Stimulated activated naive CD4-positive, alpha-beta T cell (primary cell): ENCODE measurements around the gene PIK3CA.
"Not testable (repeated sequence)": the region's sequence is repeated elsewhere in the genome, so short reads cannot be mapped to it uniquely, and the experiment has no call there.

Source experiments
- DNase-seq, 6 experiments: peaks; one replicate each; lab custom pipeline; 2025; lab: John Stamatoyannopoulos, UW

Gene PIK3CA

DNA sequence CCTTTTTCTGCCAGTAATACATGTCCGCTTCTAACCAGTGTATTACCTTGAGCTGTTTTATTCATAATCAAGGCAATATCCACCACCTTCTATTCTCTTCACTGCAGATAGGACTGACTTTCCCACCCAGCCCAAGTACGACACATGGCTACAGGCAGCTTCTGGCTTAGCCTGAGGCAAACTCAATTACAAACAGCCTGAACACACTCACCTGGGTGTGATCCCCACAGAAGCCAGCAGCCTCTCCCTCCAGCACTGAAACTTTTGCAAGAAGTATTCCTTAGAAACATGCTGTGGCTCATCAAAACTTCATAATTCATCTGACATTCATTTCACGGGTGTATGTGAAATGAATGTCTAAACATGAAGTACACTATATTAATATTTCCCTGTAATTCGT lies 116.3 kb downstream of the PIK3CA start:
- DNase-seq, result no peak

DNA sequence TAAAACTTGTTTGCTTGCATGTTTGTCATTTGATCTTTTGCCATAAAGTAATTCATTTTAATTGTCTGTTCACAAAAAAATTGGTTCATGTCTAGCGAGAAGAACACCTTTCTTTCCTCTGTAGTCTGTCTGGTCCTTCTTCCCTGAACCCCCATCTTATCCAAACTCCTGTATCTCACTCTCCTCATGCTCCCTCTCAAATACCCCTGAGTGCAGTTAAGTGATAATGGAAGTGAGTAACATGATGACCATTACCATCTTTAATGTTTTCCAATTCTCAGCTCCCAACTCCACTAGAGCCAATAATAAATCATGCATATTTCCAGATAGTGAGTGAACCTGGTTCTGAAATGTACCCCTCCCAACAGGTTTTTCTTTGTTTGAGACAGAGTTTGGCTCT lies 116.9 kb downstream of the PIK3CA start:
- DNase-seq, result no peak

GRCh38 chr3:179265875-179266274 lies 117.7 kb downstream of the PIK3CA start:
- DNase-seq, result no peak

- no peak for DNase-seq
These were observed 118.6 kb downstream of the PIK3CA start for GRCh38 chr3:179266701-179267211.

GRCh38 chr3:179268400-179269051 lies 120.4 kb downstream of the PIK3CA start:
- no peak for DNase-seq

DNA sequence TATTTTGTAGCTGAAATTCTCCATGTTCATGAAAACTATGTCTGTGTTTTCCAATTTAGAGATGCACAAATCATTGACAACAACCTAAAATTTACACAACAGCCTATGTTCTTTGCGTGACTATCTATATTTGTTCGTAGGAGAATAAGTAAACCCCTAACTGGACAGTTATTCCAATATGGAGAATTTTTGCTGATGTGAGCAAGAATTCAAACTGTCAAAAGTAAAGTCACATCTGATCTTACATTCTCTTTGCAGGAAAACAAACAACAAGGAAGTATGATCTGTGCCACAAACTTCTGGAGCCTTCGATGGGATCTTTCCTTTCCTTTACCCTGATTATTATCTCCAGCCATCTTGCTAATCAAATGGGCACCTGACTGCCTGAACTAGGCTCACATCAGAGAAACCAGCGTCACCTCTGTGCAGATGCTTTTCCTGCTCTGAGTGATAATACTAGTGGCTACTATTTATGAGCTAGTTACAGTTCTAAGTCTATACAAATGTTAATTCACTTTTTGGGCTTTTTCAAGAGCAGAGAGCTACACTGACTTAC lies 121.1 kb downstream of the PIK3CA start:
- no peak for DNase-seq

DNA sequence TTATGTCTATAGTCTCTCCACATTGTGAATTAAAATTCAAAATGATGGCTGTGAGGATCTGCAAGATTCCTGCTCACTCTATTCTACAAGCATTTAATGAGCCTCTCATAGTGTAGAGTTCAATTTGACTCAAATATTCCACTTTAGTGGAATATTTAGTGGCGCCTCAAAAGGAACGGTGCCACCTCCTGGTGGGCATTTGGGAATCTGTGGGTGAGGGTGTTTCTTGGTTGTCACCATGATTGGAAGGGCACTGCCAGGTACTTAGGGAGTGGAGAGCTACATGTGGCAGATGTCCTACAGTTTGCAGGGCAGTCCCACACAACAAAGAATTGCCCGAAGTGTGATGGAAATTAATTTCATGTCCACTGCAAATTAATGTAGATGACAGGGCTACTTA lies 124.2 kb downstream of the PIK3CA start:
- DNase-seq, result no peak

- DNase-seq, result not testable (repeated sequence)
These were observed 126.3 kb downstream of the PIK3CA start for GRCh38 chr3:179274434-179274833.

DNA sequence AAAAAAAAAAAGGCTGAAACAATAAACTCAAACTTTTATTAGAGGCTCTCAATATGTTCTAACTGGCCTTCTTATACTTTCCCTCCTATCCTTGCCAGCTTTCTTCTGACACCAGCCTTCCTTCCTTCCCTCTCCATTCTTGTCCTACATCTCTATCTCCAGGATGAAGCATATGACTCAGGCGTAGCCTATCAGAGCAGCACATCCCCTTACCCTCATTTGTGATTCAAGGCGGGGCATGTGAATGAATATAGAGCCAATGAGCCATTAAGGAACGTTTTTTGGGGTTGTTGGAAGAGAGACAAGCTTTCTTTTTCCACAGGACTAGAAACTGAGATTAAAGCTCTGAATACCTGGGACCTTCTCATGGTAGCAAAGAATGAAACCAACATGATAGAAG lies 127.8 kb downstream of the PIK3CA start:
- no peak for DNase-seq

- no peak for DNase-seq
These were observed 128.6 kb downstream of the PIK3CA start for GRCh38 chr3:179276743-179277142.

DNA sequence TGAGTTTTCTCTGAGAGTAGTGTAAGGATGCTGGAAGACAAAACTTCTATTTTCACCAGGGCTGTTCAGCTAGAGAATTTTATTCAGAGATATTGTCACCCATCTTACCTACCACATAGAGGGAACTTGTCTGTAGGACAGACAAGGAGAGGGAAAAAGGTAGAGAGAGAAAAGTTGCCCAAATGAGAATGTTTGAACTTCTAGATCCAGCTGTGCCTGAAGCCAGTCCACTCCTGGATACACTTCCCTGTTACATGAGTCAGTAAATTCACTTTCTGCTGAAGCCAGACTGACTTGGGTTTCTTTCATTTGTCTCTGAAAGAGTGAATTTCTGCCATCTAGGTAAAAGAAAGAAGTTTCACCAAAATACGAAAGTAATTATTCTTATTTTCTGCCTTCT lies 130.0 kb downstream of the PIK3CA start:
- DNase-seq, result no peak

DNA sequence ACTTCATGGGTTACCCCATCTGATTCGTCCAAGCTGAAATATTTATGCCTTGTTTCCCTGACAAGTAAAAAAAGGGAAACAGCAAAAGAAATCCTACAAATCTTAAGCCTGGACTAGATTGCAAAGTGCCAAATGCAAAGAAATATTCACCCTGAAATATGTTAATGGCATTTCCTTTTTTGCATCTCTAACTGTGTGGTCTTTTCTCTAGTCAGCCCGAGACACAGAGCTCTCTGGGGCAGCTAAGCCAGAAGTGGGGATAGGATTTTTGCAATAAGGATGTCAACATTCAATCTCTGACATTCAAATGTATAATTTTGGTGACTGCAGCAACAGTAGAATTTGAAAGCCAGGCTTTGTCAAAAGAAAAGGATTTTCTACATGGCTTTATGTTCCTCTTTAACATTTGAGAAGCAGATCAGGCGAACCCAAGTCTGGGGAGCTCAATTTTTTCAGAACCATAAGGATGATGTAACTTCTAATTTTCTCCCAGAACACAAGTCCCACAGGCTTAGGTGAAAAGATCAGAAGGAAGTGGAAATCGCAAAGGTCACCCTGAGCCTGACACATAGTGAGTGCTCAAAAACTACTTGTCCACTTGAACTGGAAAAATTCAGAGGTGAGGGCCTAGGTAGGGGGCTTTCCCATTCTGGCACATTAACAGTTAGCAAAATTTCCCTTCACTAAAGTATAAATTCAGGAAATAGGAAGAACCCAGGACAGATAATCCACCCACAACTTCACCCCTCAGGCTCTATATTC lies 131.0 kb downstream of the PIK3CA start:
- no peak for DNase-seq

DNA sequence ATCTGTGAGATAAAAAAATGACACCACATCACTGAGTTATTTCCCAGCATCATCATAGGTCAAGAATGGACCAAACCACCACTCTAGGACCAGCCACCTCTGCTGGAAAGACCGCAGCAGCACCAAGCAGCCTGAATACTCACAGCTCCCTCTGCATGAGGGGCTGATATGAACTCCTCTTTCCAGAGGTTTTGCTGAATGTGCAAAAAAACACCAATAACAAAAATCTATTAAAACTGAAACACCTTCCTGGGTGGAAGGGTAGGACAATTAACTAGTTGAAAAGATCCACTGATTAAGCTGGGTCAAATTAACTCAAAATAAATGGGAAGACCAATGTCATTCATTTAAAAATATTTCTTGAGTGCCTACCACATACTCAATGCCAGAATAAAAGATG lies 131.7 kb downstream of the PIK3CA start:
- DNase-seq, result no peak

DNA sequence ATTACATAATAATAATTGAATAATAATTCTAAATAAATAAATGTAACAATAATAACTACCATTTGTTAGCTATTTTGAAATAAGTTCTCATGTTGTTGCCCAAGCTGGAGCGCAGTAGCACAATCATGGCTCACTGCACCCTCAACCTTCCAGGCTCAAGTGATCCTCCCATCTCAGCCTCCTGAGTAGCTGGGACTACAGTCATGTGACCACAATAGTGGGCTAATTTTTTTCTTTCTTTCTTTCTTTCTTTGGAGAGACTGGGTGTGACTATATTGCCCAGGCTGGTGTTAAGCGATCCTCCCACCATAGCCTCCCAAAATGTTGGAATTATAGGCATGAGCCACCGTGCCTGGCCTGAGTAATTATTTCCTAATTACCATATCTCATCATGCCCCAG lies 133.7 kb downstream of the PIK3CA start:
- DNase-seq, result no peak

DNA sequence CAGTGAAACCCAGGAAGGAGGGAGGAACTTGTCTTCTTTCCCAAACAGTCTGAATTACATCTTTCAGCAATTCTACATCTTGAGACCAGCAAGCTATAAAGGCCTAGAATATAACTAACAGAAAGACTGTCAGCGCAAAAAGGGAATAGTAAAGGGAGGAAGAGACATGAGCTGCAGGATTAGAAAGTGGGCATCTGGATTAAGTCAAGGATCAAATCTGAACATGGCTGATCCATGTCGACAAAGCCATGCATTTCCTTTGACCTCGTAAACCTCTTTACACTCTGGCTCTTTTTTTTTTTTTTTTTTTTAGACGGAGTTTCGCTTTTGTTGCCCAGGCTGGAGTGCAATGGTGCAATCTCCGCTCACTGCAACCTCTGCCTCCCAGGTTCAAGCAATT lies 138.2 kb downstream of the PIK3CA start:
- DNase-seq, result no peak

DNA sequence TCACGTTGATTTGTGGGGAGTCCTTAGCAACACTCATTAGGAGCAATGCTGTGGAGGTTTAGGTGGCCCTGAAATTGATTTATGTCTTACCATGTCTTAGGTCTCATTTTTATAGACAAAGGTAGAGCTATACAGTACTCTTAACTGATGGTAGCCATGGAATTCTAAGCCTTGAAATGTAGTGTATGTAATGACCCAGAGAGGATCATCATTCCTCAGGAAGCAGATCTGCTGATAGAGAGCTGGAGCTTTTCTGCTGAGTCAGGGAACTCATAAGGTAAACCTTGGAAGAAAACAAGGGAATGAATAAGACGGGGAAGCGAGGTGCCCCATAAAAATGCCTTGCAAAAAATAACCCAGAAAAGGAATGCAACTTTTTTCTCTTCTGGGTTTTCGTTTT lies 140.7 kb downstream of the PIK3CA start:
- no peak for DNase-seq

GRCh38 chr3:179289295-179289694 lies 141.1 kb downstream of the PIK3CA start:
- DNase-seq, result no peak
